ENCODE results near the gene MUC4.

DNA sequence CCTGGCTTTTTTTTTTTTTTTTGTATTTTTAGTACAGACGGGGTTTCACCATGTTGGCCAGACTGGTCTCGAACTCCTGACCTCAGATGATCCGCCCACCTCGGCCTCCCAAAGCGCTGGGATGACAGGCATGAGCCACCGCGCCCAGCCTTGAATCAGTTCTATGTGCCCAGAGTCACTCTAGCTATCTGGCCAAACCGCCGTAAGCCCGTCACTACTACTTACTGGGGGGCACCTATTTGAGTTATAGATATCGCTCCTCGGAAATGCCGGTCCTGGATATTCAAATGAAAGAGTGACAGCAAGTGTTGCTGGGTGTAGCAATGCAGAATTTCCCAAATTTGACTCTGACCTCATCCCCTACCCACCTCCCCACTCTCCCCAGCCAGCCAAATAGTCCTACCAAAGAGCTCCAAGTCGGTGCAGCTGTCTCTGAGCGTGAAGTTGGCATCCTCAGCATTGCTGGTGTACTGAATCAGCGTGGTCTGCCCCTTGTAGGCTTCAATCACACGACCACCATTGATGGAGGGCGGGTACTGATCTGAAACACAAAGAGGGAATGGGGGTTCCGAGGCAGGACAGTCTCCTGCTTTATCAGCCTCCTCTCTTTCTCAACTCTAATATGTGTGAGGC, 52.9 kb downstream of the MUC4 start:
- TF ChIP-seq, protein P1, sequence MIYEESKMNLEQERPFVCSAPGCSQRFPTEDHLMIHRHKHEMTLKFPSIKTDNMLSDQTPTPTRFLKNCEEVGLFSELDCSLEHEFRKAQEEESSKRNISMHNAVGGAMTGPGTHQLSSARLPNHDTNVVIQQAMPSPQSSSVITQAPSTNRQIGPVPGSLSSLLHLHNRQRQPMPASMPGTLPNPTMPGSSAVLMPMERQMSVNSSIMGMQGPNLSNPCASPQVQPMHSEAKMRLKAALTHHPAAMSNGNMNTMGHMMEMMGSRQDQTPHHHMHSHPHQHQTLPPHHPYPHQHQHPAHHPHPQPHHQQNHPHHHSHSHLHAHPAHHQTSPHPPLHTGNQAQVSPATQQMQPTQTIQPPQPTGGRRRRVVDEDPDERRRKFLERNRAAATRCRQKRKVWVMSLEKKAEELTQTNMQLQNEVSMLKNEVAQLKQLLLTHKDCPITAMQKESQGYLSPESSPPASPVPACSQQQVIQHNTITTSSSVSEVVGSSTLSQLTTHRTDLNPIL (CRISPR knock-in tag; IDR thresholded peaks at IDR 0.05; ENCODE audit: low read depth), result no peak
- TF ChIP-seq POU6F1 (CRISPR knock-in tag; IDR thresholded peaks at IDR 0.05; ENCODE audit: borderline replicate concordance, low read depth), result no peak
- TF ChIP-seq BACH2 (CRISPR knock-in tag; IDR thresholded peaks at IDR 0.05; ENCODE audit: borderline replicate concordance), result no peak
- TF ChIP-seq RARB (CRISPR knock-in tag; IDR thresholded peaks at IDR 0.05), result no peak
- TF ChIP-seq TOX (CRISPR knock-in tag; IDR thresholded peaks at IDR 0.05; ENCODE audit: borderline replicate concordance), result no peak
- TF ChIP-seq TCF4 (CRISPR knock-in tag; IDR thresholded peaks at IDR 0.05; ENCODE audit: borderline replicate concordance), result no peak
- no peak for TF ChIP-seq ZC3H10 (CRISPR knock-in tag; IDR thresholded peaks at IDR 0.05)
- no peak for TF ChIP-seq GLIS3 (CRISPR knock-in tag; IDR thresholded peaks at IDR 0.05)
- no peak for TF ChIP-seq ZNF8 (CRISPR knock-in tag; IDR thresholded peaks at IDR 0.05)
